Measurements from ENCODE around the gene ARHGAP31.

- TF ChIP-seq TAF1 (IDR thresholded peaks at IDR 0.05; ENCODE audit: borderline replicate concordance, insufficient read depth, low read length) (no peak), POLR2AphosphoS5 (IDR thresholded peaks at IDR 0.05; ENCODE audit: low read depth, low read length) (no peak), REST (IDR thresholded peaks at IDR 0.05; ENCODE audit: insufficient read depth in 1 of 2, low read depth in 2 of 2, low read length in 2 of 2) (no peak)
These were observed 122.7 kb downstream of the ARHGAP31 start for GRCh38 chr3:119416873-119417272.

Measured in PFSK-1 (cell line).